GM18507 (cell line): ENCODE measurements around the gene HTRA1.

ENCODE experiments used
- DNase-seq: peaks from one replicate; pipeline ENCODE4 v3.0.0; 2011; ENCODE audit warnings: low read depth; ENCODE audit not compliant: insufficient read length; ENCODE audit errors: extremely low spot score
- FAIRE-seq: peaks from 2 replicates; lab custom pipeline; 2011; peaks lifted over from hg19 to GRCh38; lab: Jason Lieb, UNC

HTRA1 gene

DNA sequence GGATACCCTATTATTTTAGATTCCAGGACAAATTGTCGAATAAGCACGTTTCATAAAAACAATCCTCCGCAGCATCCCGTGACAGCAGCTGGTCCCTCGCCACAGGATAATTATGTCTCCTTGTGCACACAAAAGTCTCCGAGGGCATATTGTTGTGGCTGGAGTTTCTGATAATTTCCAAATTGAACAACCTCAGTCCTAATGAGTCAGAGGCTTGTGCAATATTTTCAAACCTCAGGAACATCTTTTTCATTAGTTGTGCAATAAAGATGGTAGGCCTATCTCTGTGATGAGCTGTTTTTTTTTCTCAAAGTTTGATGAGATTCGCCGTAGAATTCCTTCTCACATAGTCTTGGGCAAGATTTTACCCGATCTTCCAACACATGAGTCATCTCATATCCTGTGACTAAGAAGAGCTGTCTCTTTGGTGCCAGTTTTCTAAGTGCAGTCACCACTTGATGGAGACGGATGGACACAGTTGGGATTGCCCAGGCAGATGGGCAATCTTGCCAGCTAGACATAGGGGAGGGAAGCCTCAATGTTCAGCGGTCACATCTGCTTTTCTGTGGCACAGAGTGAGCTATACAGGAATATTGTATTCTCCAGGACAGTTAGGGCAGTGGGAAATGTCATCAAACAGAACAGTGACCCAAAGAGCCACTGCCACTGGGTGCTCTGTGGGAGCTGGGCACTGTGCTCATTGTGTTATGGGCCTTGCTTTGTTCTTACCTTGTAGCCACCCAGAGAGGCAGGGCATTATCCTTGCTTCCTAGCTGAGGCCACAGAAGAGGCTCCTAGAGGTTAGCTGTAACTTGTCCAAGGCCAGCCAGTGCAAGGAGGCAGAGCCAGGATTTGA lies 7.8 kb downstream of the HTRA1 start:
- no peak for FAIRE-seq
- no peak for DNase-seq

GRCh38 chr10:122469848-122470247 lies 8.5 kb downstream of the HTRA1 start:
- no peak for DNase-seq
- no peak for FAIRE-seq

- FAIRE-seq (no peak), DNase-seq (no peak)
These were observed 10.3 kb downstream of the HTRA1 start for GRCh38 chr10:122471531-122472177.

GRCh38 chr10:122473116-122473515 lies 11.8 kb downstream of the HTRA1 start:
- DNase-seq: no peak
- FAIRE-seq: no peak

DNA sequence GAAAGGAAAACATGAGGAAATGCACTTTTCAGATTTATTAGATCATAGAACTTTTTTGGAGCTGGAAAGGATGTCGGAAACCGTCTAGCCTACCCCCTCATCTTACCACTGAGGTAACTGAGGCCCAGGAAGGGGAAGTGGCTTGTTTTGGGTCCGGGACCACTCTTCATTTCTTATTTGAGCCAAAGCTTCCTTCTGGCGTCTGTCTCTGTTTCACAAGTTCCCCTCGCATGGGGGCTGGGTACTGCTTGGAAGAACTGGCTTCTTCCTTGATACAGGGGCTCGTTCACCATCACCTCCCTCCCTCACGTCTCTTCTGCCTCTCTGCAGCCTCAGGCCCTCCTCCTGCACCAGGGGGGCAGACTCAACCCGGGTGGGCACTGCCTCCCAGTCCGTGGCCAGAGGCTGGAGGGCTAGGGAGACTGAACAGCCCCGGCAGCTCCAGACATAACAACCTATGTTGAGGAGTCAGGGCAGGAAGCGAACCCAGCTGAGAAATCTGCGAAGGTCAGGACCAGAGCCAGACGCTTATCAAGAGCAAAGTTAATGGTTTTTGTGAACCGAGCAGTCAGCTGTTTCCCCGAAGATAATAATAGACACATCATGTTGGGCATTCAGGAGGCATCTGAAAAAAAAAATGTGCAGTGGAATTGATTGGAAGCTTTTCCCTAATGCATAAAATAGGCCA lies 12.9 kb downstream of the HTRA1 start:
- no peak for FAIRE-seq

DNA sequence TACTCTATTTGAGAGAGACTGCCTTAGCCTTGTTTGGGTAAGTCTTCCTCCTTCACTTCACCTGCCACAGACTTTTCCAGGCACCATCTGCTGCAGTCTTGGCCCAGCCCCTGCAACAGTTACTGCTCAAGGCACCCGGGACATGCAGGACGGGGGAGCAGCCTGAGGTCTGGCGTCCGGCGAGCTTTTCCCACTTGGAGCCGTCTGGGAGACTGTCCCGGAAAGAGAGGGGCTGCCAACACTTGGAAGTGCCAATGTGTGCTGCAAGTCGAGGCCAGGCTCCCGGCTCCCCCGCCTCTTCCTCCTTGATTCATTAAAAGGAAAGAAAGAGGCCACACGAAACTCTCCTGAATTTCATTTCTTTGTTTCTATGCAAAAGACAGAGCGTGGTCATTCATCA lies 13.7 kb downstream of the HTRA1 start:
- DNase-seq: no peak
- no peak for FAIRE-seq

More for the DNA sequence above, 12.9 kb downstream of the HTRA1 start:
- no peak for DNase-seq

GRCh38 chr10:122475591-122476332 lies 14.4 kb downstream of the HTRA1 start:
- DNase-seq (no peak), FAIRE-seq (no peak)

GRCh38 chr10:122476333-122476695 lies 15.0 kb downstream of the HTRA1 start:
- FAIRE-seq: no peak

GRCh38 chr10:122477436-122477835 lies 16.1 kb downstream of the HTRA1 start:
- FAIRE-seq: no peak
- no peak for DNase-seq

More at GRCh38 chr10:122476333-122476695, 15.0 kb downstream of the HTRA1 start:
- DNase-seq: no peak

- FAIRE-seq (no peak), DNase-seq (no peak)
These were observed 17.6 kb downstream of the HTRA1 start for GRCh38 chr10:122478971-122479370.

DNA sequence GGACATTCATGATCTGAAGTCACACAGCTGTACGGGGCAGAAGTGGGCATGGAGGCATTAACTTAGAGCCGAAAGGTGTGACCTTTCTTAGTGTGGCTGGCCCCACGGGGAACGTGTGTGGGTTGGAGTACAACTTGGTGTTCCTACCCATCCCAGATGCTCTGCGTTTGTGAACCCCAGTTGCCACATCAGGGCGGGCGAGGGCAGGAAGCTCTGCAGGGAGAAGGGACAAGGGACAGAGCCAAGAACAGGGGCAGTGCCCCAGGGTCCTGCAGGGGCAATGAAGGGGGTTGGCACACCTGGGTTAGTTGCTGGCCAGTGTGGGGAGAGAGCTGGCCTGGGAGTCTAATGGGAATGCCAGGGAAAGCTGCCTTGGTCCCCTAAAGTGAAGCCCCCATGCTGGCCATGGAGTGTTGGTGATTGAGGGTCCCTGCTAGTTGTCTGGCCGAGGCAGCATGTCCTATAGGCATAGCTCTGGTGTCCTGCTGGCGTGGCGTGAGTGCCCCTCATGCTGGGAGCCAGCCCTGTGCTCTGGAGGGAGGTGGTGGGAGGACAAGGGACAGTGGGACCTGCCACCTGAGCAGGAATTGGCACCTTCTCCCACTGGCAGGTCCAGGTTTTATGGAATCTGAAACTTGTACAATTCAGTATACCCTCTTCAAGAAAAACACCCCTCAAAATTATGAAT lies 18.9 kb downstream of the HTRA1 start:
- DNase-seq (no peak), FAIRE-seq (no peak)

DNA sequence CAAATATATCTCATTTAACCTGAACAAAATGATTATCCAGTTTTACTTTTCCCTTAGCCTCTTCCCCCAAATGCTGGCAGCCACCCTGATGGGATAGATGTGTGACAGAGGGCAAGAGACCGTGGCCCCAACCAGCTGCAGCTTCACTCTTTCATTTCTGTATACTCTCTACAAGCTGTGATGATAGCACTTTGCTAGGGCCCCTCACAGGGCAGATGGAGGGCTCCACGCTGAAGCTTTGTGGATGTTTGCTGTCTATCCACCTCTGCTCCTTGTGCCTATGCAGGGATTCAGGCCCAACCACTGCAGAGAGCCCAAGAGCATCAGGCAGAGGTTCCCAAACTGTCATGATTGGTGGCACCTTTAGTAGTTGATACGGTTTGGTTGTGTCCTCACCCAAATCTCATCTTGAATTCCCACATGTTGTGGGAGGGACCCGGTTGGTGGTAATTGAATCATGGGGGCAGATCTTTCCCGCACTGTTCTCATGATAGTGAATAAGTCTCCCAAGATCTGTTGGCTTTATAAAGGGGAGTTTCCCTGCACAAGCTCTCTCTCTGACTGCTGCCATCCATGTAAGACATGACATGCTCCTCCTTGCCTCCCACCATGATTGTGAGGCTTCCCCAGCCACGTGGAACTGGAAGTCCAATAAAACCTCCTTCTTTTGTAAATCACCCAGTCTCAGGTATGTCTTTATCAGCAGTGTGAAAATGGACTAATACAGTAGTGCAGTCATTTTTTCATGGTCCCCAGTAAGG lies 20.1 kb downstream of the HTRA1 start:
- FAIRE-seq (no peak), DNase-seq (no peak)

GRCh38 chr10:122484276-122485060 lies 23.1 kb downstream of the HTRA1 start:
- DNase-seq: no peak
- FAIRE-seq: no peak

GRCh38 chr10:122485670-122486069 lies 24.3 kb downstream of the HTRA1 start:
- FAIRE-seq (no peak), DNase-seq (no peak)

GRCh38 chr10:122486406-122487080 lies 25.2 kb downstream of the HTRA1 start:
- FAIRE-seq: no peak
- no peak for DNase-seq

GRCh38 chr10:122487174-122487765 lies 25.9 kb downstream of the HTRA1 start:
- no peak for FAIRE-seq

DNA sequence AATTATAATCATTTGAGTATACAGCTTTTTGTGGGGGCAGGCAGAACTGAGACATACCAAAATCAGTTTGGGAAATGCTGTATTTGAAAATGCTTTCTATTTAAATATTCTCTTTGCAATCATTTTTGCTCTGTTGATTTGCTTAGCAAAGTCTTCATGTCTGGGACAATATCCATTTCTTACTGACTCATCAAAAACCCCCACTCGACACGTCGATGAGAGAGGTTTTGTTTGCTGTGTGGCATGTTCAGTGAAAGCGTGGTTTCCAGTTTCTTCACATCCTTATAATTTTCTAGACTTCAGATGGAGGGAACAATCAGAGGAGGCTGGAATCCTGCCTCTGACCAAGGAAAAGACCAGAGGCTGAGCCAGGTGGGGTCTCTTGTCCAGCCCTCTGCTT lies 28.9 kb downstream of the HTRA1 start:
- no peak for FAIRE-seq
- no peak for DNase-seq

More at GRCh38 chr10:122487174-122487765, 25.9 kb downstream of the HTRA1 start:
- DNase-seq: no peak
